Dendritic cell treated with granulocyte-macrophage colony-stimulating factor and Interleukin-4, amounts not matched to agents 40 ng/mL and 50 ng/mL, for 4 days (primary cell): ENCODE results near the gene EVI5.
"Not testable (repeated sequence)": the region's sequence is repeated elsewhere in the genome, so short reads cannot be mapped to it uniquely, and the experiment has no call there.

Experiments used
- H3K27ac Mint-ChIP-seq: one replicate; pipeline ENCODE4 v1.8.0; 2022; ENCODE audit warnings: mild to moderate bottlenecking, mixed read lengths
- H3K27me3 Mint-ChIP-seq: one replicate; pipeline ENCODE4 v1.8.0; 2022; ENCODE audit warnings: mild to moderate bottlenecking, mixed read lengths
- H3K36me3 Mint-ChIP-seq: one replicate; pipeline ENCODE4 v1.8.0; 2022; ENCODE audit warnings: low read depth, mixed read lengths
- H3K4me1 Mint-ChIP-seq: one replicate; pipeline ENCODE4 v1.8.0; 2022; ENCODE audit warnings: low read depth, mixed read lengths
- H3K4me3 Mint-ChIP-seq: one replicate; pipeline ENCODE4 v1.8.0; 2022; ENCODE audit warnings: mild to moderate bottlenecking, moderate library complexity, mixed read lengths
- H3K9me3 Mint-ChIP-seq: one replicate; pipeline ENCODE4 v1.8.0; 2022; ENCODE audit warnings: mixed read lengths
- intact Hi-C: fragments of 100-400 bp; cut with micrococcal nuclease; formaldehyde crosslinking; loops from one replicate; pipeline ENCODE4 v1.15.0; 2022

The EVI5 gene

GRCh38 chr1:92538413-92539061 is 246.4 kb downstream of the EVI5 start:
- H3K4me3 Mint-ChIP-seq, result no peak overlapping the region
- H3K9me3 Mint-ChIP-seq, result no peaks in the 10 kb centered on the region
- peaks cover 62% of the 10 kb centered on the region for H3K36me3 Mint-ChIP-seq
- H3K27ac Mint-ChIP-seq, result no peak overlapping the region
- intact Hi-C loops, result no loop called here
- H3K4me1 Mint-ChIP-seq, result peaks cover 12% of the 10 kb centered on the region
- H3K27me3 Mint-ChIP-seq, result no peaks in the 10 kb centered on the region

- no peak overlapping the region for H3K4me3 Mint-ChIP-seq
Measured at GRCh38 chr1:92538048-92538412, 246.9 kb downstream of the EVI5 start.

GRCh38 chr1:92536980-92537884 is 247.7 kb downstream of the EVI5 start:
- H3K36me3 Mint-ChIP-seq, result peaks cover 63% of the 10 kb centered on the region
- no peak overlapping the region for H3K4me3 Mint-ChIP-seq
- H3K4me1 Mint-ChIP-seq, result peaks cover 7% of the 10 kb centered on the region
- H3K27ac Mint-ChIP-seq, result no peak overlapping the region
- intact Hi-C loops, result no loop called here
- H3K27me3 Mint-ChIP-seq, result no peaks in the 10 kb centered on the region
- H3K9me3 Mint-ChIP-seq, result no peaks in the 10 kb centered on the region

More at GRCh38 chr1:92538048-92538412, 246.9 kb downstream of the EVI5 start:
- H3K27me3 Mint-ChIP-seq, result no peaks in the 10 kb centered on the region
- H3K27ac Mint-ChIP-seq, result no peak overlapping the region
- peaks cover 62% of the 10 kb centered on the region for H3K36me3 Mint-ChIP-seq
- H3K9me3 Mint-ChIP-seq, result no peaks in the 10 kb centered on the region
- H3K4me1 Mint-ChIP-seq, result peaks cover 7% of the 10 kb centered on the region
- intact Hi-C loops, result no loop called here

GRCh38 chr1:92536211-92536979 is 248.5 kb downstream of the EVI5 start:
- H3K4me3 Mint-ChIP-seq, result no peak overlapping the region
- peaks cover 7% of the 10 kb centered on the region for H3K4me1 Mint-ChIP-seq
- H3K9me3 Mint-ChIP-seq, result no peaks in the 10 kb centered on the region
- no peak overlapping the region for H3K27ac Mint-ChIP-seq
- intact Hi-C loops, result no loop called here
- no peaks in the 10 kb centered on the region for H3K27me3 Mint-ChIP-seq
- peaks cover 59% of the 10 kb centered on the region for H3K36me3 Mint-ChIP-seq

GRCh38 chr1:92532371-92532770 is 252.5 kb downstream of the EVI5 start:
- H3K27ac Mint-ChIP-seq, H3K9me3 Mint-ChIP-seq, H3K27me3 Mint-ChIP-seq, H3K4me3 Mint-ChIP-seq, H3K4me1 Mint-ChIP-seq, intact Hi-C loops: not testable (repeated sequence)
- peaks cover 48% of the 10 kb centered on the region for H3K36me3 Mint-ChIP-seq

- H3K4me3 Mint-ChIP-seq, H3K9me3 Mint-ChIP-seq, H3K27ac Mint-ChIP-seq, H3K4me1 Mint-ChIP-seq, H3K27me3 Mint-ChIP-seq, intact Hi-C loops: not testable (repeated sequence)
- peaks cover 53% of the 10 kb centered on the region for H3K36me3 Mint-ChIP-seq
Measured at GRCh38 chr1:92531939-92532338, 253.0 kb downstream of the EVI5 start.

- Mint-ChIP-seq H3K4me1 (peaks cover 6% of the 10 kb centered on the region), H3K27ac (no peak overlapping the region), H3K36me3 (peaks cover 33% of the 10 kb centered on the region), H3K9me3 (no peaks in the 10 kb centered on the region), H3K27me3 (no peaks in the 10 kb centered on the region), H3K4me3 (no peak overlapping the region)
- intact Hi-C loops, result no loop called here
Measured at GRCh38 chr1:92527670-92528069, 257.2 kb downstream of the EVI5 start.

GRCh38 chr1:92524944-92525590 is 259.8 kb downstream of the EVI5 start:
- H3K27ac Mint-ChIP-seq, intact Hi-C loops, H3K9me3 Mint-ChIP-seq, H3K4me1 Mint-ChIP-seq, H3K4me3 Mint-ChIP-seq, H3K27me3 Mint-ChIP-seq: not testable (repeated sequence)
- peaks cover 25% of the 10 kb centered on the region for H3K36me3 Mint-ChIP-seq

GRCh38 chr1:92519043-92519442 is 265.9 kb downstream of the EVI5 start:
- no peaks in the 10 kb centered on the region for H3K27me3 Mint-ChIP-seq
- H3K4me3 Mint-ChIP-seq, result no peak overlapping the region
- H3K27ac Mint-ChIP-seq, result no peak overlapping the region
- no peaks in the 10 kb centered on the region for H3K9me3 Mint-ChIP-seq
- peaks cover 19% of the 10 kb centered on the region for H3K4me1 Mint-ChIP-seq
- intact Hi-C loops, result no loop called here
- H3K36me3 Mint-ChIP-seq, result peaks cover 52% of the 10 kb centered on the region

GRCh38 chr1:92516574-92516973 is 268.3 kb downstream of the EVI5 start:
- Mint-ChIP-seq H3K4me1 (peaks cover 19% of the 10 kb centered on the region), H3K27me3 (no peaks in the 10 kb centered on the region), H3K9me3 (no peaks in the 10 kb centered on the region), H3K36me3 (peaks cover 69% of the 10 kb centered on the region), H3K27ac (no peak overlapping the region), H3K4me3 (no peak overlapping the region)
- intact Hi-C loops, result no loop called here

- Mint-ChIP-seq H3K4me1 (peaks cover 19% of the 10 kb centered on the region), H3K27me3 (no peaks in the 10 kb centered on the region), H3K4me3 (no peak overlapping the region), H3K36me3 (peaks cover 69% of the 10 kb centered on the region), H3K27ac (no peak overlapping the region), H3K9me3 (no peaks in the 10 kb centered on the region)
- intact Hi-C loops, result no loop called here
Measured at GRCh38 chr1:92515796-92516201, 269.1 kb downstream of the EVI5 start.

GRCh38 chr1:92511541-92511940 is 273.4 kb downstream of the EVI5 start:
- Mint-ChIP-seq H3K9me3 (no peaks in the 10 kb centered on the region), H3K4me3 (no peak overlapping the region), H3K27ac (no peak overlapping the region), H3K36me3 (peaks cover 47% of the 10 kb centered on the region), H3K27me3 (no peaks in the 10 kb centered on the region), H3K4me1 (peaks cover 14% of the 10 kb centered on the region)
- intact Hi-C loops, result no loop called here

- intact Hi-C loops, result no loop called here
- Mint-ChIP-seq H3K27ac (no peak overlapping the region), H3K36me3 (peaks cover 27% of the 10 kb centered on the region), H3K4me3 (no peak overlapping the region), H3K27me3 (no peaks in the 10 kb centered on the region), H3K4me1 (no peaks in the 10 kb centered on the region), H3K9me3 (no peaks in the 10 kb centered on the region)
Measured at GRCh38 chr1:92509619-92510018, 275.3 kb downstream of the EVI5 start.
